ENCODE measurements around the gene GRM5.

- TF ChIP-seq POLR2AphosphoS5 (IDR thresholded peaks at IDR 0.05) (no peak), CTCF (IDR thresholded peaks at IDR 0.05) (no peak)
These were observed 534.0 kb downstream of the GRM5 start for GRCh38 chr11:88531831-88532230.

Data from prostate gland (tissue), 2 donors.